ENCODE results near the gene CAP2. TPM values are rescaled to one million over a fixed set of nuclear protein-coding genes. Genes with fewer than 3 reads are reported as not detected.

Gene CAP2
- total RNA-seq, 1 experiment from 2014 or later, result 11.5 TPM

DNA sequence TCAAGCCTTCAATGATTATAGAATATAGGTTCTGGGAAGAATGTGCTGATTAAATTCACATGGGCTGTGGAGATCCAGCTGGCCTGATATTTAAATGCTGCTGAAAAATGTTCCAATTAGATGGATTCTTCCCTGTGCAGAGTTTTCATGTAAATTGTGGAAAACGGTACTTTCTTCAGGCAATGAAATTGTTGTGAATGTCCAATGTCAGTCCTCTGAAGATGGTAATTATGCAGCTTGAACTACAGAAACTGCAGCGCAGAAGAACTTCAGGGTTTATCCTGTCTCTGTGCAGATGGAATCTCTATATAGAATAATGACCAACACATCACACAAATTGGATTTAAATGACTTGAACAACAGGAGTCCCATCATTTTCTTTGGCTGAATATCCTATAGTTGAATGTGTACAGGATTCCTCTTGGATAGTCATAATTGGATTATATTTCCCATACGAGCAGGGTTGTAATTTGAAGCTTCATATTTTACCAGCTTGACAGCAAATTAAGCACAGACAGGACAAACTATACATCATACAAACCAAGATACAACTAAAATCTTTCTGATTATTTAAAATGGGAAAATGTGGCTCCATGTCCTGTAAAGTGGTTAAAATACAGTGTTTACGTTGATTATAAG, 82.3 kb downstream of the CAP2 start:
- no peak overlapping the region for H3K4me3 Mint-ChIP-seq
- Histone ChIP-seq H2BK12ac (ENCODE audit: insufficient read length, low read depth, low read length) (no peak overlapping the region), H3K23me2 (ENCODE audit: insufficient read length, low read depth, low read length, poor library complexity, severe bottlenecking) (no peaks in the 10 kb centered on the region)

More for the DNA sequence above, 82.3 kb downstream of the CAP2 start:
- H3K4me2 ChIP-seq (ENCODE audit: insufficient read depth, insufficient read length, low read length), result no peak overlapping the region
- H4K20me1 ChIP-seq (ENCODE audit: control insufficient read depth, insufficient read depth, insufficient read length), result no peaks in the 10 kb centered on the region
- H3K18ac ChIP-seq (ENCODE audit: insufficient read length, low read depth, low read length), result no peak overlapping the region
- no peaks in the 10 kb centered on the region for H3K9me3 ChIP-seq (ENCODE audit: control insufficient read depth, low read depth, low read length)
- peaks cover 0 to 5% of the 10 kb centered on the region in 2 experiments; a peak in 1 of 4 replicates for H3K4me1 Mint-ChIP-seq
- H3K9ac ChIP-seq (ENCODE audit: extremely low read depth, insufficient read length, low read length), result no peak overlapping the region
- no peaks in the 10 kb centered on the region for H3K27me3 ChIP-seq (ENCODE audit: insufficient read depth, low read length)
- no peak overlapping the region for H2BK5ac ChIP-seq (ENCODE audit: insufficient read length, low read length)
- H3K36me3 Mint-ChIP-seq (ENCODE audit: insufficient read depth in 1 of 3, low read depth in 3 of 3), result no peaks in the 10 kb centered on the region
- H3K4me1 ChIP-seq (ENCODE audit: insufficient read depth, low read length), result no peaks in the 10 kb centered on the region
- no peak overlapping the region for H2BK20ac ChIP-seq (ENCODE audit: low read depth, low read length, poor library complexity, severe bottlenecking)
- no peaks in the 10 kb centered on the region for H3K79me1 ChIP-seq (ENCODE audit: insufficient read depth, low read depth, low read length, poor library complexity, severe bottlenecking)
- H3K27me3 Mint-ChIP-seq (ENCODE audit: low read depth), result no peaks in the 10 kb centered on the region
- no peak overlapping the region for H3K14ac ChIP-seq (ENCODE audit: insufficient read depth, low read length)
- no CpG with 5 or more reads among the region's 4 CpGs for WGBS (ENCODE audit: extremely low coverage, insufficient read length, low lambda C conversion rate)
- H3K56ac ChIP-seq (ENCODE audit: insufficient read length, low read depth, low read length), result no peak overlapping the region
- no peak overlapping the region for H2BK15ac ChIP-seq (ENCODE audit: low read depth, low read length)
- no peak overlapping the region for H3K27ac Mint-ChIP-seq
- no peak overlapping the region for H3T11ph ChIP-seq (ENCODE audit: low read length)
- H4K8ac ChIP-seq (replicated peaks; ENCODE audit: insufficient read length, low read depth, low read length), result no peak overlapping the region
- H3K9me3 Mint-ChIP-seq, result no peaks in the 10 kb centered on the region
- no peak overlapping the region for H4K5ac ChIP-seq (ENCODE audit: insufficient read length, low read depth, low read length)
- DNase-seq, result no peak
- no peak overlapping the region for H3K4ac ChIP-seq (ENCODE audit: low read depth, low read length)
- no peak overlapping the region for H2AFZ ChIP-seq (ENCODE audit: low read length)
- TF ChIP-seq, protein P1, sequence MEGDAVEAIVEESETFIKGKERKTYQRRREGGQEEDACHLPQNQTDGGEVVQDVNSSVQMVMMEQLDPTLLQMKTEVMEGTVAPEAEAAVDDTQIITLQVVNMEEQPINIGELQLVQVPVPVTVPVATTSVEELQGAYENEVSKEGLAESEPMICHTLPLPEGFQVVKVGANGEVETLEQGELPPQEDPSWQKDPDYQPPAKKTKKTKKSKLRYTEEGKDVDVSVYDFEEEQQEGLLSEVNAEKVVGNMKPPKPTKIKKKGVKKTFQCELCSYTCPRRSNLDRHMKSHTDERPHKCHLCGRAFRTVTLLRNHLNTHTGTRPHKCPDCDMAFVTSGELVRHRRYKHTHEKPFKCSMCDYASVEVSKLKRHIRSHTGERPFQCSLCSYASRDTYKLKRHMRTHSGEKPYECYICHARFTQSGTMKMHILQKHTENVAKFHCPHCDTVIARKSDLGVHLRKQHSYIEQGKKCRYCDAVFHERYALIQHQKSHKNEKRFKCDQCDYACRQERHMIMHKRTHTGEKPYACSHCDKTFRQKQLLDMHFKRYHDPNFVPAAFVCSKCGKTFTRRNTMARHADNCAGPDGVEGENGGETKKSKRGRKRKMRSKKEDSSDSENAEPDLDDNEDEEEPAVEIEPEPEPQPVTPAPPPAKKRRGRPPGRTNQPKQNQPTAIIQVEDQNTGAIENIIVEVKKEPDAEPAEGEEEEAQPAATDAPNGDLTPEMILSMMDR (conservative IDR thresholded peaks at IDR 0.05), result no peak
- H3K79me2 ChIP-seq (ENCODE audit: insufficient read depth, low read length), result no peaks in the 10 kb centered on the region
- no peak overlapping the region for H4K91ac ChIP-seq (ENCODE audit: insufficient read length, low read depth, low read length)
- H3K23ac ChIP-seq (ENCODE audit: insufficient read length, low read depth, low read length), result no peak overlapping the region
- no peak overlapping the region for H3K27ac ChIP-seq (ENCODE audit: insufficient read length, low read depth, low read length)
- no peak overlapping the region for H2BK120ac ChIP-seq (ENCODE audit: low read depth, low read length, poor library complexity, severe bottlenecking)
- H2AK5ac ChIP-seq (ENCODE audit: insufficient read length, low read length), result no peak overlapping the region
